HG03457 (cell line): ENCODE results near the gene EPG5.
"Not testable (repeated sequence)": the region's sequence is repeated elsewhere in the genome, so short reads cannot be mapped to it uniquely, and the experiment has no call there.

Experiments used
- ATAC-seq: cut with Tn5 transposase; IDR thresholded peaks from one replicate; pipeline ENCODE4 v1.9.1; 2021; ENCODE audit warnings: moderate number of reproducible peaks; ENCODE audit not compliant: unreplicated experiment

Gene EPG5

GRCh38 chr18:45976974-45977373 is 9.8 kb upstream of the EPG5 start:
- no peak for ATAC-seq

- ATAC-seq = no peak
Observed at GRCh38 chr18:45976566-45976965, 9.4 kb upstream of the EPG5 start.

DNA sequence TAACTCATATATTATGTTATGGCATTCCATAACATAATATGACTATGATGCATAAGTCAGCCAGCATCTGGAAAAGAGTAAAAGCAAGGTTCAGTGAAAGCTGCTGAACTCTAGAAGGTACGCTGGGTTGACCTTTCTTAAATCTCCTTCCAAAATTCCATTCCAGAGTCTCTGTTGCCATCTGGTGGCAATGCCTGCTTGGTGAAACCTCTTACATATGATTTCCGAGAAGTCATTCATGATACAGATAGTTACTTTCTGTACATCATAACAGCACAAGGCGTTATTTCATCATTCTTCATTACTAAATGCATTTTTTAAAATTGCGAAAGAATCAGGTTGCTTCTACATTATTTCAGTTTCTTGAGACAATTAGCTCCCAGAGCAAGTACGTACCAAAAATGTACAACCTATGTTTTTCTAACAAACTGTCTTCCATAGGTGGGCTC is 7.0 kb upstream of the EPG5 start:
- ATAC-seq = no peak

GRCh38 chr18:45964913-45965312 is 2.2 kb downstream of the EPG5 start:
- ATAC-seq = not testable (repeated sequence)

GRCh38 chr18:45962866-45963265 is 4.3 kb downstream of the EPG5 start:
- ATAC-seq = no peak

DNA sequence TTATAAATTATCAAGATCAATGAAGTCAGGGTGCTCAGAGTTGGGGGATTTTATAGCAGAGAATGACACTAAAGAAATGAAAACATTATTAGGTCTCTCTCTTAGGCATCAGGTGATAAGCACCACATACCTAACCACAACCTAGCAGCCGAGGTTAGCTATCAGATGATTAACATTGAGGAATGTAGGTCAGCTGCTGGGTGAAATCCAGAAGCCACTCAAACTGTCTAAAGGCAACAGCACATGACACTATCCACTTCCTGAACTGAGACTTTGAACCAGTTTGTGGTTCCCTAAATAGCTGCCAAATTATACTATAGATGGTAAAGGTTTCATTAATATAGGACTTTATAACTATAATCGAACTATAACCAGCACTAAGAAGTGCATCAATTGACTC is 4.7 kb downstream of the EPG5 start:
- ATAC-seq = no peak

- not testable (repeated sequence) for ATAC-seq
Observed at GRCh38 chr18:45959484-45959883, 7.6 kb downstream of the EPG5 start.

DNA sequence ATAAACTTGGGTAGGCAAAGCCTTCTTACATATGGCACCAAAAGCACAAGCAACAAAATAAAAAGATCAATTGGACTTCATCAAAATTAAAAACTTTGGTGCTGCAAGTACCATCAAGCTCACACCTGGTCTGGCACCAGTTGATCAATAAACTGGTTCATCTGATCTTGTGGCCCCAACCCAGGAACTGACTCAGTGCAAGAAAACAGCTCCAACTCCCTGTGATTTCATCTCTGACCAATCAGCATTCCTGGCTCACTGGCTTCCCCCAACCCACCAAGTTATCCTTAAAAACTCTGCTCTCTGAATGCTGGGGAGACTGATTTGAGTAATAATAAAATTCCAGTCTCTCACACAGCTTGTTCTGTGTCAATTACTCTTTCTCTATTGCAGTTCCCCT is 8.4 kb downstream of the EPG5 start:
- ATAC-seq = no peak

DNA sequence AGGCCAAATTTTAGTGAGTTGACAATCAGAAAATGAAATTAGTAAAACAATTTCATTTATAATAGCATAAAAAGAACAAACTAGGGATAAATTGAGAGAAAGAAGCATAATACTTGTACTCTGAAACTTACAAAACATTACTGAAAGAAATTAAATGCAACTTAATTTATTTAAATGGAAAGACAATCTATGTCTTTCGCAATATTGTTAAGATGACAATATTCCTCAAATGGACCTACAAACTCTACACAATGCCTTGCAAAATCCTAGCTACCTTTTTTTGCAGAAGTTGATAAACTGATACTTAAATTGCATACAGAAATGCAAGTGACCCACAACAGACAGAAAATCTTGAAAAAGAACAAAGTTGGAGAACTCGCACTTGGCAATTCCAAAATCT is 9.1 kb downstream of the EPG5 start:
- ATAC-seq = no peak

- ATAC-seq = no peak
Observed at GRCh38 chr18:45957100-45957499, 10.0 kb downstream of the EPG5 start.

GRCh38 chr18:45954070-45954934 is 12.8 kb downstream of the EPG5 start:
- no peak for ATAC-seq

- no peak for ATAC-seq
Observed at GRCh38 chr18:45951016-45951714, 16.0 kb downstream of the EPG5 start.

GRCh38 chr18:45945669-45946068 is 21.5 kb downstream of the EPG5 start:
- no peak for ATAC-seq

DNA sequence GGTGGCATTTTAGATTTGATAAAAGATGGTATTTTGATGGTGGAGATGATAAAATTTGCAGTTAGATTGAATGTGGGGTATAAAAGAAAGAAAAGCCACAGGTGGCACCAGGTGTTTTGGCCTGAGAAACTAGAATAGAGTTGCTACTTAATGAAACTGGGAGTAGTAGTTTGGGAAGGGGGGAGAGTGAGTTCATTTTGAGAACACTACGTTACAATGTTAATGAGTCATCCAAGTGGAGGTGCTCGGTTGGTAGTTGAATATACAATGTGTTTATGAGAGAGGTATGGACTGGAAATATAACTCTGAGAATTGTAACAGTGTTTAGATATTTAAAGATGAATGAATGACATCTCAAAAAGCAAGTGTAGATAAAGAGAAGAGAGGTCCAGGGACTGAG is 26.4 kb downstream of the EPG5 start:
- ATAC-seq = no peak

DNA sequence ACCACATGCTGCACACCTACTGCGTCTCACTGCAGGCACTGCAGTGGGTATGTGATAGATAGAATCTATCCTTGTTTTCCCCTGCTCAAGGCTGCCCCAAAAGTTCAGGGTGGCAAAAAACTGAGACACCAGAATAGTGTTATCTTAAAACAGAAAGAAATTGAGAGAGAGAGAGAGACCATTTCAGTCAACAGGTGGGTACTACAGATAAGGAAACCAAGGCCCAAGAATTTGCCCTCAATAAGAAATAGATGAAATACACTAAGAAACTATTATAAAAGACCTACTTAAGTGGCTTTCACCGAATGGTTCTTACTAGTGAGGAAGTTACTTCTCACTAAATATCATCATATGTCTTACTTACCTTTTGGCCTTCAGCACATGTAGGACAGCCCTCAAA is 27.9 kb downstream of the EPG5 start:
- no peak for ATAC-seq

DNA sequence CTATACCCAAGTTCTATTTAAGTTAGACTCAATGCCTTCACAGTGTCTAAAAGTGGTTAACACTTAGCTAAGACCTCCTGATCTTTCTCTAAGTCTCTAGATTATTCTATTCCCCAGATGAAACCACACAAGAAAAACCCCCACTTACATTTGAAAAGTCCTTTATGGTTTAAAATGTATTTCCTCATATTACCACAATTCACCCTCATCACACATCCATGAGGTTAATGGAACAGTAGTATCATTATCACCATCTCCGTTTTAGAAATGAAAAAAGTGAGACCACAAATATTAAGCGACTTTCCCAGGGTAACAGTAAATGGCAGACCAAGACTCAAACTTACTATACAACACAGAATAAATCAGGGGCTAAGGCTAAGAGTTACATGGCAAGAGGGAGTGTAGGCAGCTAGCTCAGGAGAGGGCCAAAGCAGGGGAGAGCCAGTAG is 28.6 kb downstream of the EPG5 start:
- no peak for ATAC-seq

DNA sequence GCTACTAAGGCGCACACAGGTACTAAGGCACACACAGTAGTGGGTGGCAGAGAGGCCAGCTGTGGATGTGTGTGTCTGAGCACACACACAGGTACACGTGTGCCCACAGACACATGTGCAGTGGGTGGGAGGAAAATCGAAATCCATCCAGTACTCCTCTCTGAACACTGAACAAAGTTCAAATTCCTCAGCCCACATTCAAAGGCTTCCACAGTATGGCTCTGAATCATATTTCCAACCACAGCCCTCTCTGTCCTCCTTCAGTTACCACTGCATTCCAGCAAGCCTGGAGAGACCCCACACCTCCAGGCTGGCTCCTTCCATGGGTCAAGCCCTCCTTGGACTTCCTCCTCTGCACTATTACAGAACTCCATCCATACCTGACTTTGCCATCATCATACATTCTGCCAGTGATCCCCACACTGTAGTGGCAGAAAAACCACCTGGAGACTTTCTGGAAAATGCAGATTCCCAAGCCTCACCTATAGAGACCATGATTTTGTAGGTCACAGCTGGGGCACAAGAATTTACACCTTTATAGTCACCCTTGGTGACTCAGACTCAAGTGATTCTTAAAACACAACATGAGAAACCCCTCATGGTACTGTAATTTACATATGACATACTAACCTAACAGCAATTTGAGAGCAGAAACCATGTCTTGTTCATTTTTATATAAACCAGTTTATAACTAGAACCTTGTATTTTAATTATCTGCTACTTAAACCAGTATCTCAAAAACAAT is 31.4 kb downstream of the EPG5 start:
- ATAC-seq = no peak

DNA sequence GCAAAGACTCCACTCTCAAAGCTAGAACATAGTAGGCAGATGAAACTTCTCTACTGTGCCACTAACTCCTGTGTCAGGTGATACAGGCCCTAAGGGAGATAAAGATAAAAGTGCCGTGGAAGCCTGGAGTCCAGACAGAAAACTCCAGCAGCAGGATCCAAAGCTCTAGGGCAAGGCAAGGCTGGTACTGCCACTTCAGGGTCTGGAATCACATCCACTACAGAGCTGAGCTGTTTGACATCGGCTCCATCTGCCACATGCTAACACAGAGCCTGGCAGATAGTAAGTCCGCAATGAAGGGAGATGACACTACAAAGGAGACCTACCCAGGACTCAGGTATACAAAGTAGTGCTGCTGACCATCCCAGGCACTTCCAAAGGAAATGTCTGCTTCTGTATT is 34.4 kb downstream of the EPG5 start:
- no peak for ATAC-seq

- ATAC-seq = no peak
Observed at GRCh38 chr18:45930963-45931362, 36.2 kb downstream of the EPG5 start.

- no peak for ATAC-seq
Observed at GRCh38 chr18:45926691-45927090, 40.4 kb downstream of the EPG5 start.

GRCh38 chr18:45926085-45926484 is 41.0 kb downstream of the EPG5 start:
- no peak for ATAC-seq

- no peak for ATAC-seq
Observed at GRCh38 chr18:45923138-45923537, 44.0 kb downstream of the EPG5 start.
